ENCODE results near the gene RSPH10B.
"Not testable (repeated sequence)": the region's sequence is repeated elsewhere in the genome, so short reads cannot be mapped to it uniquely, and the experiment has no call there.

Gene RSPH10B

DNA sequence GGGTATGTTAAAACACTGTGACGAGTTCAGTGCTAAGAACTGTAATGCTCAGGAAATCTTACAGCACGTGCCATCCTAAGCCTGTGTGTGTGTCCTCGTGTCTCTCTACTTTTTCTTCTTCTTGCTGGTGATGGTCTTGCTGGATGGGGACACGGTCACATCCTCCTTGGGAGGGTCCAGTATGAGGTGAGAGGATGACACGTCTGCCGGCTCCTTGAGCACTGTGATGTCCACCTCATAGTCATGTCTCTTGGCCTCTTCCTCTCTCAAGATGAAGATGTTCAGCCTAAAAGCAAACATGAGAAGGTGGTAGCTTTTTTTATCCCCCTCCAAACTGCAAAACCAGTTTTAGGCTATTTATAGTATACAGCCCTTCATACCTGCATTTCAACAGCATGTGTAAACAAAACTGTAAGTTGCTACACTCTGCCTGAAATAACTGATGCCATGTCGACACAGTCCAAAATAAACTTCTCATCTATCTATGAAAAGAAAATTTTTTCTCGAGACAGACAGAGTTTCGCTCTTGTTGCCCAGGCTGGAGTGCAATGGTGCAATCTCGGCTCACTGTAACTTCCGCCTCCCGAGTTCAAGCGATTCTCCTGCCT, 44.1 kb downstream of the RSPH10B start:
- DNase-seq (ENCODE audit: low spot score): not testable (repeated sequence)

DNA sequence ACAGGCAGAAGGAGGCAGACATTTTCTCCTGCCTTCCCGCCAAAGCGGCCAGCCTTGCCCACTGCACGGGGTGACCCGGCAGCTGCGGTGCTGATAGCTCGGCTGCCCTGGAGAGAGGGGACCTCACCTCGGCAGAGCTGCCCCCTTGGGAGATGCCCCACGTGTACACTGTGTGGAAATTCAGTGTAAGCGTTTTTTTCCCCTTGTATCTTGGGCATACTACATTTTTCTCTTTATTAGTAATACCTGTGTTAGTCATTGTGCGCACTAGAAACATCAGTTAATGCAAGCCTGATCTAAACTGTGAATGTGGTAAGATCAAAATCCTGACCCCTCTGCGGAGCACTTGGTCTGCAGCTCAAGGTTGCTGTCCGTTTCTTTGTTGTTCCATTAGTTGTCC, 45.9 kb downstream of the RSPH10B start:
- DNase-seq (ENCODE audit: low spot score): not testable (repeated sequence)

DNA sequence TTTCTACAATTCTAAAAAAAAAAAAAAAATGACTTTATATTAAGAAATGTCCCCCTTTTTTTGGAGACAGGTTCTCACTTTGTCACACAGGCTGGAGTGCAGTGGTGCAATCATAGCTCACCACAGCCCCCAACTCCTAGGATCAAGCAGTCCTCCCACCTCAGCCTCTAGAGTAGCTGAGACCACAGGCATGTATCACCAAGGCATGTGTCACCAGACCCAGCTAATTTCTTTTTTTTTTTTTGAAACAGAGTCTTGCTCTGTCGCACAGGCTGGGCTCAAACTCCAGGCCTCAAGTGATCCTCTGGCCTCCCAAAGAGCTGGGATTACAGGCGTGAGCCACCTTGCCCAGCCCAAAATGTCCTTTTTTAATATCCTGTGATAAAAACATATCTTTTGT, 46.3 kb downstream of the RSPH10B start:
- DNase-seq (ENCODE audit: low spot score): not testable (repeated sequence)

DNA sequence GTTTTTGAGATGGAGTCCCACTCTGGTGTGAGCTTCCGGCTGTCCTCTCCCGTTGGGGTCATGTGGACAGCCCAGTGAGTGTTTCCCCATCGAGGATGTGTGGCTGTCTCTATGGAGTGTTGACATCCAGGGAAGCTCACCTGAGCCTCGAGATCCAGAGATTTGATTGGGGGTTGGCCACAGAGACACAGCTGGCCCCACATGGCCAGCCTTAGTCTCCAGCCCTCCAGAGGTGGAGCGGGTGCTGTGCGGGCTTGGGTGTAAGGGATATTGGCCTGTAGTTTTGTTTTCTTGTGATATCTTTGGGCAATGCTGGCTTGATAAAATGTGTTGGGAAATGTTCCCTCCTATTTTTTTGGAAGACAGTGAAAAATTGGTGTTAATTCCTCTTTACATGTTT, 54.0 kb downstream of the RSPH10B start:
- not testable (repeated sequence) for DNase-seq (ENCODE audit: low spot score)

GRCh38 chr7:5908835-5909234, 61.7 kb downstream of the RSPH10B start:
- DNase-seq (ENCODE audit: low spot score): not testable (repeated sequence)

GRCh38 chr7:5904726-5905125, 65.8 kb downstream of the RSPH10B start:
- not testable (repeated sequence) for DNase-seq (ENCODE audit: low spot score)

GRCh38 chr7:5903002-5903401, 67.5 kb downstream of the RSPH10B start:
- DNase-seq (ENCODE audit: low spot score): not testable (repeated sequence)

GRCh38 chr7:5898480-5899224, 71.8 kb downstream of the RSPH10B start, which contains the start of gene CCZ1:
Gene CCZ1, plus strand, starts transcription at chr7:5898733. Its CDS starts 67 bp downstream, at chr7:5898800.
- DNase-seq (ENCODE audit: low spot score): peak; percentile 37

DNA sequence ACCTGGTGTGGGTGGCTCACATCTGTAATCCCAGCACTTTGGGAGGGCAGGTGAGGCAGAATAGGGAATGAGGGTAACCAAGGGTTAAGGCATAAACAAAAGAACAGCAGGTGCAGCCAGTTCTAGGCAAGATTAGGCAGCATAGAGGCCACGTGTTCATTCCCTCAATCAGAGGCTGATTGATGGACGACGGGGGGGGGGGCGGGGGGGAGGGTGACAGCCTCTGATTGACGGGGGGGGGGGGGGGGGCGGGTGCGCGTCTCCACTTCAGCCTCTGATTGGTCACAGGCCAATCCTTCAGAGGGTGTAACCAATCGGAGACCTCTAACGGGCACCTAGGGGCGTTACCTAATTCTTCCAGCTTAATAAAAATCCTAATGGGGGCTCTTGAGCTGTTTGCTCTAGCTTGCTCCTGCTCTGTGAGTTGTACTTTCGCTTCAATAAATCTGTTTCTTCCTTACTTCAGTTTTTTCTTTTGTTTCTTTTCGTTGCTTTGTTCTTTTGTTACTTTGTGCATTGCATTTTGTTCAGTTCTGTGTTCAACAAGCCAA, 73.0 kb downstream of the RSPH10B start:
- peak; percentile 73 for DNase-seq (ENCODE audit: low spot score)

DNA sequence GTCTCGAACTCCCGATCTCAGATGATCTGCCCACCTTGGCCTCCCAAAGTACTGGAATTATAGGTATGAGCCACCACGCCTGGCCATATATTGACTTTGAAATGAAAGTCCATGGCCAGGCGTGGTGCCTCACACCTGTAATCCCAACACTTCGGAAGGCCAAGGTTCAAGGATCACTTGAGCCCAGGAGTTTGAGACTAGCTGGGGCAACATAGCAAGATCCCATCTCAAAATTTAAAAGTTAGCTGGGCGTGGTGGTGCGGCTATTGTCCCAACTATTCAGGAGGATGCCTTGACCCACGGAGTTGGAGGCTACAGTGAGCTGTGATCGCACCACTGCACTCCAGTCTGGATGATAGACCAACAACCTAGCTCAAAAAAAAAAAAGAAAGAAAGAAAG, 78.0 kb downstream of the RSPH10B start:
- no peak for DNase-seq (ENCODE audit: low spot score)

GRCh38 chr7:5890244-5890643, 80.2 kb downstream of the RSPH10B start:
- DNase-seq (ENCODE audit: low spot score): not testable (repeated sequence)

DNA sequence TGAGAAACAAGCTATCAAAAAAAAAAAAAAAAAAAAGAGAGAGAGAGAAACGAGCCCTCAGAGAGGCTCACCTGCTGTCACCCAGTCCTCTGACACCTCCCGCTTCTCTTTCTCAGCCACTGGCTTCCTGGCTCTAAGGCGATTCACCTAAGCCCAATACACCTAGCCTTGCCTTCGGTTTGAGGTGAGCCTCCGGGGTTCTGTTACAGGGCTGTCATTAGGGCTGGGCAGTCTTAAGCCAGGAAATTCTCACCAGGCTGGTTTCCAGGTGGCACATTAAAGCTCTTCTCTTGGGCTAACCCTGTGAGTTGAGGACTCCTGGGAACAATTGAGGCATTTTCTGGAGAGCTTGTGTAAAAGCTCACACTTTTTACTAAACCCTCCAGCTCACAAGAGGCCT, 82.5 kb downstream of the RSPH10B start:
- not testable (repeated sequence) for DNase-seq (ENCODE audit: low spot score)

DNA sequence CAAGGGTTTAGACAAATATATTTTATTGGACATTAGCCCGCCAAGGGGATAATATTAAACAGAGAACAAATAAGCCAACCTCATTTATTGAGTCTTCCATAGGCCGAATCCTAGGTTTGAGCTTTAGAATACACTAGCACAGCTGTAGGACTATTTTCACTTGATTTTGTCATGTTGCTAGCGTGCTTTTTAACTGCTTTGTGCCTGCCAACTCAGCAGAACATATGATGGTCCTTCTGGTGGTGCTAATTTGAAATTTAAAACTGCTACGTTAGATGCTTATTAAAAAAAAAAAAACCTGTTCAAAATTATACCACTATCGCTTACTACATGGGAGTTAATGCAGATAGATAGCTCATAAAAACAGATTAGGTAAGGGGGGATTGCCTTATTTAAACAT, 86.1 kb downstream of the RSPH10B start:
- DNase-seq (ENCODE audit: low spot score): not testable (repeated sequence)

DNA sequence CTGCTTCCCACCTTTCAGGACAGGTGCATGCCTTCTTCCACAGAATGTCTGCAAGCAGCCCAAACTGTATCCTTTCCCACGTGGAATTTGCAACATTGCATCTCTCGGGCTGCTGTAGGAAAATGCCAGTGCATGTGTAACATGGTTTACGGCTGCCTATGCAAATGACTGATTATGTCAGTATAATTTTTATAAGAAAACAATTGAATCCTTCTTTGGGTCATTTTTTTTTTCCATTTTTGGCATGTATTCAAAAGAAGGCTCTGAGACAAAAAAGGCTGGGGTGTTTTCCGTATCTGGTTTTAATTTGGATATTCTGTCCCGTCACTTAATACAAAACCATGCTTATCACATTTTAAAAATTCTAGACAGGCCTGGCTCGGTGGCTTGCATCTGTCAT, 90.4 kb downstream of the RSPH10B start:
- peak; percentile 70 for DNase-seq (ENCODE audit: low spot score)

DNA sequence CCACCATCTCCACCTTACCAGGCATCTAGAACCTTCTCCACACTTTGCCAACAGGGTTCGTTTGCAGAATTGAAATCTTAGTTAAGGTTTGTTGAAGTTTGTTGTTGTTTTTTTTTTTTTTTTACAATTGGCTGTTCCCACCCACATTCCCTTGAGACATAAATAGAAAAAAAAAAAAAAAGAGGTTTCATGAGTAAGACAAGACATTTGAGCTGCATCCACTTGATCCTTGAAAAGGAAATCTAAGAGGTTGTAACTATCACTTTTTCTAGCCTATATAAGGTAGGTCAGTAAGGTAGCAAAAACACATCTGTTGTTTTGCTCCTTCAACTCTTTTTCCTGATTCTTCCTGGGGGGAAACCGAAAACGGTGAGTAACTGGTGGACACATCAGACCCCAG, 90.9 kb downstream of the RSPH10B start:
- DNase-seq (ENCODE audit: low spot score): not testable (repeated sequence)
